A549 (cell line): ENCODE results near the gene MRPL27.

Experiments used
- EP300 ChIP-seq, 2 experiments: fragments of >200 bp; sonication (Bioruptor Twin); formaldehyde crosslinking; IDR thresholded peaks; 2 replicates in 1 of 2; 3 replicates in 1 of 2; pipeline ENCODE4 v1.6.1; 2016 to 2017
- HMGXB4 ChIP-seq: fragments of 250-450 bp; sonication (Bioruptor Pico); IDR thresholded peaks from 2 replicates; pipeline ENCODE4 v1.5.0; 2021; ENCODE audit warnings: mild to moderate bottlenecking, moderate library complexity, borderline replicate concordance
- POLR2A ChIP-seq: IDR thresholded peaks from 2 replicates; pipeline ENCODE4 v1.6.1; 2012; ENCODE audit warnings: mild to moderate bottlenecking, low read length

GRCh38 chr17:50325906-50326305, 47.1 kb downstream of the MRPL27 start:
- TF ChIP-seq HMGXB4 (CRISPR knock-in tag) (no peak), EP300 (IDR thresholded peaks at IDR 0.05) (no peak), POLR2A (no peak)
